ENCODE results near the gene NF1. TPM values are rescaled to one million over a fixed set of nuclear protein-coding genes. Genes with fewer than 3 reads are reported as not detected.

Gene NF1
- total RNA-seq, 1 experiment from 2014 or later: 35.4 TPM

DNA sequence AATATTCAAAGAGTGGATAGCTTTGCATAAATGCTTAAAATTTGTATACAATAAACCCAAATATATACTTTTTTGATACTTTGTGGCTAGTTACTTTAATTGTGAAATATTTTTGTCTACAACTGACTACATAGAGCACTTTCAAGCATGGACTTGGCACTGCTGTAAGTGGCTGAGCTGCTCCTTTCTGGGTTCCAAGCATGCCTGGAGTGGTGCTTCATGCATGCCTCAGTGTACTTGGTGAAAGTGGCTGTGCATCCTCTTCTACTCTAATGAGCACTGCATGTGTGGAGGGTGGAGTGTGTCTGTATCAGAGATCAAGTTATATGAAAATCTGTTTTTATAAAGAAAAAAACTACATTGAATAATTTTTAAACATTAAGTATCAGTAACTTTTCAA is 108.2 kb downstream of the NF1 start (continued):
- TF ChIP-seq, protein P1, sequence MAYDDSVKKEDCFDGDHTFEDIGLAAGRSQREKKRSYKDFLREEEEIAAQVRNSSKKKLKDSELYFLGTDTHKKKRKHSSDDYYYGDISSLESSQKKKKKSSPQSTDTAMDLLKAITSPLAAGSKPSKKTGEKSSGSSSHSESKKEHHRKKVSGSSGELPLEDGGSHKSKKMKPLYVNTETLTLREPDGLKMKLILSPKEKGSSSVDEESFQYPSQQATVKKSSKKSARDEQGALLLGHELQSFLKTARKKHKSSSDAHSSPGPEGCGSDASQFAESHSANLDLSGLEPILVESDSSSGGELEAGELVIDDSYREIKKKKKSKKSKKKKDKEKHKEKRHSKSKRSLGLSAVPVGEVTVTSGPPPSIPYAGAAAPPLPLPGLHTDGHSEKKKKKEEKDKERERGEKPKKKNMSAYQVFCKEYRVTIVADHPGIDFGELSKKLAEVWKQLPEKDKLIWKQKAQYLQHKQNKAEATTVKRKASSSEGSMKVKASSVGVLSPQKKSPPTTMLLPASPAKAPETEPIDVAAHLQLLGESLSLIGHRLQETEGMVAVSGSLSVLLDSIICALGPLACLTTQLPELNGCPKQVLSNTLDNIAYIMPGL (CRISPR knock-in tag; IDR thresholded peaks at IDR 0.05): no peak
- TF ChIP-seq, protein P2, sequence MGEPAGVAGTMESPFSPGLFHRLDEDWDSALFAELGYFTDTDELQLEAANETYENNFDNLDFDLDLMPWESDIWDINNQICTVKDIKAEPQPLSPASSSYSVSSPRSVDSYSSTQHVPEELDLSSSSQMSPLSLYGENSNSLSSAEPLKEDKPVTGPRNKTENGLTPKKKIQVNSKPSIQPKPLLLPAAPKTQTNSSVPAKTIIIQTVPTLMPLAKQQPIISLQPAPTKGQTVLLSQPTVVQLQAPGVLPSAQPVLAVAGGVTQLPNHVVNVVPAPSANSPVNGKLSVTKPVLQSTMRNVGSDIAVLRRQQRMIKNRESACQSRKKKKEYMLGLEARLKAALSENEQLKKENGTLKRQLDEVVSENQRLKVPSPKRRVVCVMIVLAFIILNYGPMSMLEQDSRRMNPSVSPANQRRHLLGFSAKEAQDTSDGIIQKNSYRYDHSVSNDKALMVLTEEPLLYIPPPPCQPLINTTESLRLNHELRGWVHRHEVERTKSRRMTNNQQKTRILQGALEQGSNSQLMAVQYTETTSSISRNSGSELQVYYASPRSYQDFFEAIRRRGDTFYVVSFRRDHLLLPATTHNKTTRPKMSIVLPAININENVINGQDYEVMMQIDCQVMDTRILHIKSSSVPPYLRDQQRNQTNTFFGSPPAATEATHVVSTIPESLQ (CRISPR knock-in tag; IDR thresholded peaks at IDR 0.05): no peak
- TF ChIP-seq EMX1 (CRISPR knock-in tag; IDR thresholded peaks at IDR 0.05) (no peak), CREB1 (CRISPR knock-in tag; IDR thresholded peaks at IDR 0.05) (no peak), ZNF219 (CRISPR knock-in tag; IDR thresholded peaks at IDR 0.05; ENCODE audit: borderline replicate concordance) (no peak)

DNA sequence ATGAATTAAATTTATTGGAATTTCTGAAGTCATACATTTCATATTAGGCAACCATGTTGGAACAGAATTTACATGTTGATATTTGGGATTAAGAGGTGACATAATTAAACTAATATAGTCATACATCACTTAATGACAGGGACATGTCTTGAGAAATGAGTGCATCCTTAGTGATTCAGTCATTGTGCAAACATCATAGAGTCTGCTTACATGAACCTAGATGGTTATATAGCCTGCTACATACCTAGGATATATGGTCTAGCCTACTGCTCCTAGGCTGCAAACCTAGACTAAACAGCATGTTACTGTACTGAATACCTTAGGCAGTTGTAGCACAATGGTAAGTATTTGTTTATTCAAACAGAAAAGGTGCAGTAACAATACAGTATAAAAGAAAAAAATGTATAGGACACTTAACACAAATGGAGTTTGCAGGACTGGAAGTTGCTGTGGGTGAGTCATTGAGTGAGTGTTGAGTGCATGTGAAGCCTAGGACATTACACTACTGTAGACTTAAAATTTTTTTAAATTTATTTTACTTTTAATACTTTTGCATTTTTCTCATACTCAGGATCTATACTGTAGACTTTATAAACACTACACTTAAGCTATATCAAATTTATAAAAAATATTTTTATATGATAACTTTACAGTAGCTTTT is 116.7 kb downstream of the NF1 start:
- Mint-ChIP-seq H3K36me3 (no peaks in the 10 kb centered on the region), H3K9me3 (no peaks in the 10 kb centered on the region), H3K27ac (no peak overlapping the region), H3K4me1 (no peaks in the 10 kb centered on the region), H3K27me3 (ENCODE audit: low read depth) (no peaks in the 10 kb centered on the region), H3K4me3 (no peak overlapping the region)
- ChIA-PET POLR2A (no interaction called here), CTCF (no interaction called here)
- ATAC-seq: no peak
- TF ChIP-seq ELF4 (CRISPR knock-in tag; IDR thresholded peaks at IDR 0.05; ENCODE audit: low read depth): no peak
- TF ChIP-seq IRF2 (CRISPR knock-in tag; IDR thresholded peaks at IDR 0.05; ENCODE audit: borderline replicate concordance, low read depth): no peak
- TF ChIP-seq, protein P2 (CRISPR knock-in tag; IDR thresholded peaks at IDR 0.05): no peak
- no peak for TF ChIP-seq ZNF232 (CRISPR knock-in tag; IDR thresholded peaks at IDR 0.05)
- TF ChIP-seq FOXP1 (CRISPR knock-in tag; IDR thresholded peaks at IDR 0.05; ENCODE audit: borderline replicate concordance): no peak
- TF ChIP-seq, protein P3, sequence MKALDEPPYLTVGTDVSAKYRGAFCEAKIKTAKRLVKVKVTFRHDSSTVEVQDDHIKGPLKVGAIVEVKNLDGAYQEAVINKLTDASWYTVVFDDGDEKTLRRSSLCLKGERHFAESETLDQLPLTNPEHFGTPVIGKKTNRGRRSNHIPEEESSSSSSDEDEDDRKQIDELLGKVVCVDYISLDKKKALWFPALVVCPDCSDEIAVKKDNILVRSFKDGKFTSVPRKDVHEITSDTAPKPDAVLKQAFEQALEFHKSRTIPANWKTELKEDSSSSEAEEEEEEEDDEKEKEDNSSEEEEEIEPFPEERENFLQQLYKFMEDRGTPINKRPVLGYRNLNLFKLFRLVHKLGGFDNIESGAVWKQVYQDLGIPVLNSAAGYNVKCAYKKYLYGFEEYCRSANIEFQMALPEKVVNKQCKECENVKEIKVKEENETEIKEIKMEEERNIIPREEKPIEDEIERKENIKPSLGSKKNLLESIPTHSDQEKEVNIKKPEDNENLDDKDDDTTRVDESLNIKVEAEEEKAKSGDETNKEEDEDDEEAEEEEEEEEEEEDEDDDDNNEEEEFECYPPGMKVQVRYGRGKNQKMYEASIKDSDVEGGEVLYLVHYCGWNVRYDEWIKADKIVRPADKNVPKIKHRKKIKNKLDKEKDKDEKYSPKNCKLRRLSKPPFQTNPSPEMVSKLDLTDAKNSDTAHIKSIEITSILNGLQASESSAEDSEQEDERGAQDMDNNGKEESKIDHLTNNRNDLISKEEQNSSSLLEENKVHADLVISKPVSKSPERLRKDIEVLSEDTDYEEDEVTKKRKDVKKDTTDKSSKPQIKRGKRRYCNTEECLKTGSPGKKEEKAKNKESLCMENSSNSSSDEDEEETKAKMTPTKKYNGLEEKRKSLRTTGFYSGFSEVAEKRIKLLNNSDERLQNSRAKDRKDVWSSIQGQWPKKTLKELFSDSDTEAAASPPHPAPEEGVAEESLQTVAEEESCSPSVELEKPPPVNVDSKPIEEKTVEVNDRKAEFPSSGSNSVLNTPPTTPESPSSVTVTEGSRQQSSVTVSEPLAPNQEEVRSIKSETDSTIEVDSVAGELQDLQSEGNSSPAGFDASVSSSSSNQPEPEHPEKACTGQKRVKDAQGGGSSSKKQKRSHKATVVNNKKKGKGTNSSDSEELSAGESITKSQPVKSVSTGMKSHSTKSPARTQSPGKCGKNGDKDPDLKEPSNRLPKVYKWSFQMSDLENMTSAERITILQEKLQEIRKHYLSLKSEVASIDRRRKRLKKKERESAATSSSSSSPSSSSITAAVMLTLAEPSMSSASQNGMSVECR (CRISPR knock-in tag; IDR thresholded peaks at IDR 0.05; ENCODE audit: borderline replicate concordance): no peak
- no peak for TF ChIP-seq MXD4 (CRISPR knock-in tag; IDR thresholded peaks at IDR 0.05; ENCODE audit: borderline replicate concordance)
- TF ChIP-seq, protein P4, sequence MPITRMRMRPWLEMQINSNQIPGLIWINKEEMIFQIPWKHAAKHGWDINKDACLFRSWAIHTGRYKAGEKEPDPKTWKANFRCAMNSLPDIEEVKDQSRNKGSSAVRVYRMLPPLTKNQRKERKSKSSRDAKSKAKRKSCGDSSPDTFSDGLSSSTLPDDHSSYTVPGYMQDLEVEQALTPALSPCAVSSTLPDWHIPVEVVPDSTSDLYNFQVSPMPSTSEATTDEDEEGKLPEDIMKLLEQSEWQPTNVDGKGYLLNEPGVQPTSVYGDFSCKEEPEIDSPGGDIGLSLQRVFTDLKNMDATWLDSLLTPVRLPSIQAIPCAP (CRISPR knock-in tag; IDR thresholded peaks at IDR 0.05): no peak
- DNase-seq (ENCODE audit: low spot score): no peak
